Lower lobe of right lung (tissue), 2 donors: ENCODE data around the gene PTGIR. TPM values are rescaled to one million over a fixed set of nuclear protein-coding genes. Genes with fewer than 3 reads are reported as not detected.

Source experiments
- ATAC-seq, 2 donors: fragments of 200-7000 bp; cut with Tn5 transposase; one replicate each; pipeline ENCODE4 v1.9.1; 2020 to 2022; ENCODE audit warnings: mild to moderate bottlenecking in 2 of 2, moderate library complexity in 2 of 2
- DNase-seq: peaks from one replicate; pipeline ENCODE4 v3.0.0-alpha.2; 2020
- H3K27ac ChIP-seq: fragments of 200-600 bp; one replicate; pipeline ENCODE4 v1.8.0; 2022
- H3K27me3 ChIP-seq: fragments of 200-600 bp; one replicate; pipeline ENCODE4 v1.8.0; 2022; ENCODE audit warnings: low read depth
- H3K36me3 ChIP-seq: fragments of 200-600 bp; one replicate; pipeline ENCODE4 v1.8.0; 2022; ENCODE audit warnings: mild to moderate bottlenecking
- H3K4me1 ChIP-seq: fragments of 200-600 bp; one replicate; pipeline ENCODE4 v1.8.0; 2022
- H3K4me3 ChIP-seq: fragments of 200-600 bp; one replicate; pipeline ENCODE4 v1.8.0; 2022; ENCODE audit warnings: mild to moderate bottlenecking
- H3K9me3 ChIP-seq: fragments of 200-600 bp; one replicate; pipeline ENCODE4 v1.8.0; 2022
- intact Hi-C: fragments of 100-400 bp; cut with DNase I; formaldehyde crosslinking; loops from one replicate; pipeline ENCODE4 v1.11.0; 2022
- total RNA-seq: library from RNA; stranded (reverse); fragmentation: NEBNext Ultra II Directional; extraction: Animal tissue kit (Norgen Biotek cat#: 25700); gene quantifications from one replicate; pipeline ENCODE4 v1.2.1, GENCODE V29; 2021
- TF ChIP-seq, protein P1 (sequence below): fragments of 200-600 bp; IDR thresholded peaks from one replicate; pipeline ENCODE4 v1.8.0; 2022; ENCODE audit warnings: antibody characterized with exemption, mild to moderate bottlenecking
- donor health status: DM: no; HTN: yes; CAD: no; lungs with severe emphysema.

The PTGIR gene
- total RNA-seq, 1 donor from 2014 or later: 6.9 TPM

DNA sequence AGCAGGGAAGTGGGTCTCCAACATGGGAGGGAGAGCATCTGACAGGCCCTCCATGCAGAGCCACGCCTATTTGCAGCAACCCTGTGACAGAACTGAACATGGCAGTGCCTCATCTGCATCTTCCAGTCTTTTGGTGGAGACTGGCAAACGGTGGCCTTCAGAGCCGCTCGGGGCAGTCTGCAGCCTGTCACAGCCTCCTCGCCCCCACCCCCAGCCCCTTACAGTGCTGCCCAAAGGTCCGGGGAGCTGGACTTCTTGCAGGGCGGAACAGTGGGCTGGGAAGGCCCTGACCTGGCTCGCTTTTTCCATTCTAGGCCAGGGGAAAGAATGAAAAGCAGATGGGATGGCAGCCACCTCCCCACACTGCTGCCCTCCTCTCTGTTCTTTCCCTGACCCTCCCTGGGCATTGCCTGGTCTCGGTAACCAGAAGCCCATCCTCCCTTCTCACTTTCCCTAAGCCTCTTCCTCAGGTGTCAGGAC is 21.1 kb downstream of the PTGIR start:
- no peak for ATAC-seq
- Histone ChIP-seq H3K4me3 (no peak overlapping the region), H3K9me3 (no peaks in the 10 kb centered on the region), H3K27ac (no peak overlapping the region), H3K36me3 (peaks cover 35% of the 10 kb centered on the region), H3K4me1 (peaks cover 29% of the 10 kb centered on the region), H3K27me3 (no peaks in the 10 kb centered on the region)
- peak; percentile 32 for DNase-seq
- TF ChIP-seq, protein P1, sequence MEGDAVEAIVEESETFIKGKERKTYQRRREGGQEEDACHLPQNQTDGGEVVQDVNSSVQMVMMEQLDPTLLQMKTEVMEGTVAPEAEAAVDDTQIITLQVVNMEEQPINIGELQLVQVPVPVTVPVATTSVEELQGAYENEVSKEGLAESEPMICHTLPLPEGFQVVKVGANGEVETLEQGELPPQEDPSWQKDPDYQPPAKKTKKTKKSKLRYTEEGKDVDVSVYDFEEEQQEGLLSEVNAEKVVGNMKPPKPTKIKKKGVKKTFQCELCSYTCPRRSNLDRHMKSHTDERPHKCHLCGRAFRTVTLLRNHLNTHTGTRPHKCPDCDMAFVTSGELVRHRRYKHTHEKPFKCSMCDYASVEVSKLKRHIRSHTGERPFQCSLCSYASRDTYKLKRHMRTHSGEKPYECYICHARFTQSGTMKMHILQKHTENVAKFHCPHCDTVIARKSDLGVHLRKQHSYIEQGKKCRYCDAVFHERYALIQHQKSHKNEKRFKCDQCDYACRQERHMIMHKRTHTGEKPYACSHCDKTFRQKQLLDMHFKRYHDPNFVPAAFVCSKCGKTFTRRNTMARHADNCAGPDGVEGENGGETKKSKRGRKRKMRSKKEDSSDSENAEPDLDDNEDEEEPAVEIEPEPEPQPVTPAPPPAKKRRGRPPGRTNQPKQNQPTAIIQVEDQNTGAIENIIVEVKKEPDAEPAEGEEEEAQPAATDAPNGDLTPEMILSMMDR: no peak
- intact Hi-C loops: loop anchor here (10.0 kb wide), 1 partner anchor 61 kb away; the partner anchor contains the start of gene DACT3

DNA sequence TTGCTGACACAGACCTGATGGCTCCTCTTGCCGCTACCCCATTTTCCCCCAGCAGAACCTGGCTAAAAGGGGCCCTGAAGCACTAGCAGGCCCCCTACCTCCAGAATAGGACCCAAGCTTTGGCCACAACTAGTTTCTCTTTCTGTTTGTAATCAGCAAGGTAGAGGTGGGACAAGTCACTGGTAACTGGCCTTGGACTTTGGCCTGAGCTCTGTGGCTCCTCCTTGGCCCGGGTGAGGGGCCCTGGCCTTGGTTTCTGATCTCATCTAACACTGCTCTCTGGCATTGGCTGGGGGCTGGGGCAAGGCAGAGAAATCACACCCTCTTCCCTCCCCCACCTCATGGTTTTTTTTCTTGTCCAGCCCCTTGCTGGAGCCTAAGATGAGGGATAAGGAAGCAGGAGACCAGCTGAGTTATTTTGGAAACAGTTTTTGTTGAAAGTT is 21.7 kb downstream of the PTGIR start:
- Histone ChIP-seq H3K27me3 (no peaks in the 10 kb centered on the region), H3K4me3 (peak overlapping the region; percentile 100), H3K27ac (peak overlapping the region; percentile 99), H3K9me3 (no peaks in the 10 kb centered on the region), H3K4me1 (peaks cover 29% of the 10 kb centered on the region), H3K36me3 (peaks cover 29% of the 10 kb centered on the region)
- intact Hi-C loops: loop anchor here (10.0 kb wide), 1 partner anchor 62 kb away; the partner anchor contains the start of gene DACT3
- ATAC-seq (no peak), DNase-seq (peak; percentile 39)
- TF ChIP-seq, protein P1: no peak

DNA sequence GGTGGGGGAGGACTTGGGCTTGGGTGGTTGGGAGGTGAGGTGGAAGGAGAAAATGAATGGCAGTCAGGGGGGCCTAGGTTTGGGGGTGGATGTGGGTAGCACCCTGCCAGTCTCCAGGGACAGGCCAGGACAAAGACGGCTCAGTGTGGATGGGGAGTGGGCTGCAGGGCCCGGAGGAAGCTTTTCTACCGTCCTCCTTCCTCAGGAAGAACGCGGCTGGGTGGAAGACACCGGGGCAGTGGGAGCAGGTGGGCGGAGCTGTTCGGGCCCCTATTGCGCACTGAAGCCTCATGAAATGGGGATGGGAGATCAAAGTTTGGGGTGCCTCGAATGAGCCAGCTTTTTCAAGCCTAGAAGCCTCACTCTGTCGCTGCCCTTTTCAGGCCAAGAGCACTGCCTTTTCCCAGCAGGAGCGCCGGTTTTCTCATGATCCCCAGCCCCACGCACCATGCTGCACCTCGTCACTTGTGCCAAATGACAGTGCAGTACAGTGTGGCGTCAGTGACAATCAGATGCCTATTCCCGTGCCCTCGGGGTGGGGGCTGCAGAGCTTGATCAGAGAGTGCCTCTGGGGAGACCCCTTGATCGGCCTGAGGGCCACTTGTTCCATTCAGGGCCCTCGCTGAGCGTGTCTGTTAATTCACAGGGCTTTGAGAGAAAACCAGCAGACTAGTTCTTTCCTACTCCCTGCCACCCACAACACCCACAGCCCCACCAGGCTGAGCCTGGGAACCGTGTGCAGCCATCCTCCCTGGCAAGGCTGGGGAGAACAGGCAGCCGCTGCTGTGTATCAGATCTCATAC is 22.3 kb downstream of the PTGIR start:
- no peaks in the 10 kb centered on the region for H3K9me3 ChIP-seq
- no peak for ATAC-seq
- peaks cover 29% of the 10 kb centered on the region for H3K4me1 ChIP-seq
- intact Hi-C loops: loop anchor here (10.0 kb wide), 1 partner anchor 62 kb away; the partner anchor contains the start of gene DACT3
- peak overlapping the region; percentile 100 for H3K4me3 ChIP-seq
- H3K27ac ChIP-seq: peak overlapping the region; percentile 99
- TF ChIP-seq, protein P1: no peak
- H3K36me3 ChIP-seq: peaks cover 23% of the 10 kb centered on the region
- no peaks in the 10 kb centered on the region for H3K27me3 ChIP-seq
- DNase-seq: no peak

DNA sequence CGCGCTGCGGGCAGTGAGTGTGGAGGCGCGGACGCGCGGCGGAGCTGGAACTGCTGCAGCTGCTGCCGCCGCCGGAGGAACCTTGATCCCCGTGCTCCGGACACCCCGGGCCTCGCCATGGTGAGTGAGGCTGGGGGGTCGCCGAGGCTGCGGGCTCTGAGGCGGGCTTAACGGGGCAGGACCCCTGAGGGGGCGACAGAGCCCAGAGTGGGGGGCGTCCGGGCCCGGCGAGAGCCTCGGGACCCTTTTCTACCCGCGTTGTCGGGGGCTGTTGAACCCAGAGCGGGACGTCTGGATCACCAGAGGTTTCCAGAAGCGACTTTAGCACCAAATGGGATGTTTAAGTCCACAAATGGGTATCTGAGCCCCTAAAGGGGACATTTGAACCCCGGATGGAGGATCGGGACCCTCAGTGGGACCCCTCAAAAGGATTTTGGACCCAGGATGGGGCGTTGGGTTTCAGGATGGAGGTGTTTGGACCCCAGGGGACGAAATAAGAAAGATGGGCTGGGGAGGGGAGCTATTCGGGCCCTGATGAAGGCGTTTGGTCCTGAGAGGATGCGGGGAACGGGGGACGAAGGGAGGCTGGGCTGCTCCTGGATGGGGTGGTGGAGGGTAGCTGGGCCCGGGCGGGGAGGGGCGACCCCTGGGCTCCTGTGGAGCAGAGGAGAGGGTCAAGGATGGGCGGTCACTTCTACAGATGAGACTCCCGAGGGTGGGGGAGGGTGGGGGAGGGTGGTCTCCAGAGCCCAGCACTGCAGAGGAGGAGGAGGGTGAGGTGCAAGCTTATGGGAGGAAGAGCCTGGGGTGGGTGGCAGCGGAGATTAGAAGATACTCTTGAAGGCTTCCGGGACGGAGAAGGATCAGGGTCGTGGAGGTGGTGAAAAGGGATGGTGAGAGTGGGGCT is 23.3 kb downstream of the PTGIR start, which contains the start of gene CALM3:
CALM3 (plus strand) TSS at position 13 of the 907 bp plus-strand sequence; CDS start at position 118, 105 bp downstream.
- ATAC-seq (no peak), DNase-seq (no peak)
- Histone ChIP-seq H3K9me3 (no peaks in the 10 kb centered on the region), H3K27ac (peak within 1 kb of the TSS; percentile 99), H3K27me3 (no peaks in the 10 kb centered on the region), H3K4me3 (peak within 1 kb of the TSS; percentile 100), H3K4me1 (peaks cover 29% of the 10 kb centered on the region), H3K36me3 (peaks cover 13% of the 10 kb centered on the region)
- intact Hi-C loops: loop anchor here (10.0 kb wide), 1 partner anchor 63 kb away; the partner anchor contains the start of gene DACT3
- TF ChIP-seq, protein P1: no peak
